Right cardiac atrium (tissue), 5 donors: ENCODE results near the gene SLC22A1. TPM values are rescaled to one million over a fixed set of nuclear protein-coding genes. Genes with fewer than 3 reads are reported as not detected.
A peak's percentile ranks its signal among the peaks of the same experiment; 100 is the strongest.
"Not testable (repeated sequence)": the region's sequence is repeated elsewhere in the genome, so short reads cannot be mapped to it uniquely, and the experiment has no call there.

Experiments used
- ATAC-seq, 2 donors: fragments of 200-7000 bp; cut with Tn5 transposase; one replicate each; pipeline versions ENCODE4 v1.8.0 to v1.9.1; 2020; ENCODE audit warnings: moderate library complexity in 2 of 2, mild to moderate bottlenecking in 1 of 2
- DNase-seq, 3 donors: peaks; one replicate each; pipeline ENCODE4 v3.0.0-alpha.2; 2020
- H3K27ac ChIP-seq: one replicate; pipeline ENCODE4 v1.5.1; 2013; ENCODE audit warnings: mild to moderate bottlenecking, low read length, control low read depth, moderate library complexity
- H3K27me3 ChIP-seq: one replicate; pipeline ENCODE4 v1.6.1; 2013; ENCODE audit not compliant: control insufficient read depth, insufficient read depth
- H3K4me1 ChIP-seq: one replicate; pipeline ENCODE4 v1.6.1; 2013; ENCODE audit warnings: low read length; ENCODE audit not compliant: control insufficient read depth, insufficient read depth
- H3K4me3 ChIP-seq: one replicate; pipeline ENCODE4 v1.5.1; 2013; ENCODE audit warnings: low read length, control low read depth
- H3K9me3 ChIP-seq: one replicate; pipeline ENCODE4 v1.6.1; 2013; ENCODE audit warnings: low read length; ENCODE audit not compliant: control insufficient read depth
- WGBS: extraction: QIAGEN DNeasy Blood & Tissue Kit; methylation state at CpG from one replicate; pipeline ENCODE4 v1.1.7; 2013; 5-methylcytosine and 5-hydroxymethylcytosine counted together
- intact Hi-C, 4 donors: fragments of 100-400 bp; cut with DNase I; formaldehyde crosslinking; loops; one replicate each; pipeline versions ENCODE4 v1.11.0 to v1.14.0; 2022 to 2023
- polyA plus RNA-seq: library from polyadenylated mRNA; stranded (reverse); fragments of 200-250 nt; gene quantifications from one replicate; pipeline ENCODE4 v1.2.3, GENCODE V29; 2013
- total RNA-seq, 4 donors: library from RNA; stranded (reverse); fragmentation: NEBNext Ultra II Directional; extraction: Animal tissue kit (Norgen Biotek cat#: 25700); gene quantifications; one replicate each; pipeline ENCODE4 v1.2.1, GENCODE V29; 2021
- donor health status: healthy with polysubstance abuse.
- donor health status: DM: no; HTN: yes; CAD: no.
- donor health status: DM: no; HTN: no; CAD: no.
- donor health status: DM: no; HTN: yes; CAD: no; lungs with severe emphysema.
- donor health status: DM: yes; HTN: yes; CAD: no.

Gene SLC22A1
- total and polyA plus RNA-seq, 5 donors, result 0.21 to 0.97 (median 0.45) TPM; not detected in 1

DNA sequence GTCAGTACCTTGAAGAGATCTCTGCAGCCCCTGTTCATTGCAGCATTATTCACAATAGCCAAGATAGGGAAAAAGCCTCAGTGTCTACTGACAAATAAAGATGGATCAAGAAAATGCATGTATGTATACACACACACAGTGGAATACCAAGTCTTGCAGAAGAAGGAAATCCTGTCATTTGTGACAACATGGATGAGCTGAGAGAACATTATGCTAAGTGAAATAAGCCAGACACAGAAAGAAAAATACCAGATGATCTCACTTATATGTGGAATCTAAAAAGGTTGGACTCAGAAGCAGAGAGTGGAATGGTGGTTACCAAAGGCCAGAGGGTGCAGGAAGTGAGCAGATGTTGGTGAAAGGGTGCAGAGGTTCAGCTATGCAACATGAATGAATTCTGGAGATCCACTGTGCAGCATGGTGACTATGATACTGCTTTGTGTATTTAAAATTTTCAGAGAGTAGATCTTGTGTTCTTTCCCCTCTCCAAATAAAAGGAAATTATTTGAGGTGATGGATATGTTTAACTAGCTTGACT lies 11.0 kb upstream of the SLC22A1 start:
- no peaks in the 10 kb centered on the region for H3K27me3 ChIP-seq
- H3K9me3 ChIP-seq, result no peaks in the 10 kb centered on the region
- DNase-seq, result no peak
- no peaks in the 10 kb centered on the region for H3K4me1 ChIP-seq
- no peak for ATAC-seq
- intact Hi-C loops, result no loop called here
- no peak overlapping the region for H3K27ac ChIP-seq
- no peak overlapping the region for H3K4me3 ChIP-seq

DNA sequence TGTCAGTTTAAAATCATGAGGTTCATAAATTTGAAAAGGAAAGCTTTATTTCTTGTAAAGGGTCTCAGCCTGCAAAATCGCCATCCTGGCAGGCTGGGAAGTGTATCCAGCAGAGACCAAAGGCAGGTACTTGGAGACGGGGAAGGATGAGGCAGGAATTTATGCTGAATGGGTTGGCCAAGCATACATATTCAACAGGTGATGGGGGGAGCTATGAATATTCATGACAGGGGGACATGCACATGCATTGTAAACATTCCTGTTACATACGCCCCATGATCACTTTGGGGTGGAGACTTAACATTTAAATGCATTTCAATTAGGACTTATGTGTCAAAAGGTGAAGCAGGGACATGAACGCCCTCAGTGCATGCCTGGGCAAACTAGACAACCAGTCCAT lies 9.8 kb upstream of the SLC22A1 start:
- H3K4me1 ChIP-seq, result no peaks in the 10 kb centered on the region
- intact Hi-C loops, result no loop called here
- 84% methylated on average over 4 of the region's 4 CpGs for WGBS
- DNase-seq, result no peak
- no peaks in the 10 kb centered on the region for H3K27me3 ChIP-seq
- no peak overlapping the region for H3K4me3 ChIP-seq
- no peak for ATAC-seq
- no peaks in the 10 kb centered on the region for H3K9me3 ChIP-seq
- H3K27ac ChIP-seq, result no peak overlapping the region

DNA sequence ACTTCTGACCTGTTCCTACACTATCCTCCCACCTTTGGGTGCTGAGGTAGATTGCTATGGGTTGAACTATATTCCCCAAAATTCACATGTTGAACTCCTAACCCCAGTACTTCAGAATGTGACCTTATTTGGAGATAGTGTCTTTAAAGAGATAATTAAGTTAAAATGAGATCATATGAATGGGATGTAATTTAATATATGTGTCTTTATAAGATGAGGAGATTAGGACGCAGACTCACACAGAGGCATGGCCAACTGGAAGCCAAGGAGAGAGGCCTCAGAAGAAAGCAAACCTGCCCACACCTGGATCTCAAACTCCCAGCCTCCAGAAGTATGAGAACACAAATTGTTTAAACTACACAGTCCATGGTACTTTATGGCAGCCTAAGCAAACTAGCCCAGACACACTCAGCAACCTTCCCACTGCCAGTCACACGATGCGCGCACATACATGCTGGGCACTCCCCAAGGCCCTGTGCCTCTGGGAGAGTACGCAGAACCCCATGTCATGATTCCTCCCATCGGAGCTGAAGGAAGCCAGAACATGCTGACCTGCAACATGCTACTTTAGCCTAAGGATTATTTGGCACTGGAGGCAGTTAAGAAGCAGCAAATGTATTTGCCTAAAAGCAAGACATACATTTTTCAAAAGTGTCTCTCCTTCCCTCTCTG lies 8.9 kb upstream of the SLC22A1 start:
- Histone ChIP-seq H3K27me3 (no peaks in the 10 kb centered on the region), H3K4me3 (no peak overlapping the region), H3K4me1 (no peaks in the 10 kb centered on the region), H3K27ac (no peak overlapping the region), H3K9me3 (no peaks in the 10 kb centered on the region)
- DNase-seq (no peak), ATAC-seq (no peak)
- intact Hi-C loops, result no loop called here
- WGBS, result 96% methylated on average over 6 of the region's 6 CpGs

DNA sequence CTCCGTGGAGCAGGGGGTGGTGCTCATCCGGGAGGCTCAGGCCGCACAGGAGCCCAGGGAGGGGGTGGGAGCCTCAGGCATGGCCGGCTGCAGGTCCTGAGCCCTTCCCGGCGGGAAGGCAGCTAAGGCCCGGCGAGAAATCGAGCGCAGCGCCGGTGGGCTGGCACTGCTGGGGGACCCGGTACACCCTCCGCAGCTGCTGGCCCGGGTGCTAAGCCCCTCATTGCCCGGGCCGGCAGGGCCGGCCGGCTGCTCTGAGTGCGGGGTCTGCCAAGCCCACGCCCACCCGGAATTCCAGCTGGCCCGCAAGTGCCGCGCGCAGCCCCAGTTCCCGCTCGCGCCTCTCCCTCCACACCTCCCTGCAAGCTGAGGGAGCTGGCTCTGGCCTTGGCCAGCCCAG lies 7.1 kb upstream of the SLC22A1 start:
- H3K27me3 ChIP-seq, H3K4me1 ChIP-seq, H3K27ac ChIP-seq, ATAC-seq, DNase-seq, intact Hi-C loops, H3K9me3 ChIP-seq, H3K4me3 ChIP-seq: not testable (repeated sequence)
- 98% methylated on average over 29 of the region's 29 CpGs for WGBS

DNA sequence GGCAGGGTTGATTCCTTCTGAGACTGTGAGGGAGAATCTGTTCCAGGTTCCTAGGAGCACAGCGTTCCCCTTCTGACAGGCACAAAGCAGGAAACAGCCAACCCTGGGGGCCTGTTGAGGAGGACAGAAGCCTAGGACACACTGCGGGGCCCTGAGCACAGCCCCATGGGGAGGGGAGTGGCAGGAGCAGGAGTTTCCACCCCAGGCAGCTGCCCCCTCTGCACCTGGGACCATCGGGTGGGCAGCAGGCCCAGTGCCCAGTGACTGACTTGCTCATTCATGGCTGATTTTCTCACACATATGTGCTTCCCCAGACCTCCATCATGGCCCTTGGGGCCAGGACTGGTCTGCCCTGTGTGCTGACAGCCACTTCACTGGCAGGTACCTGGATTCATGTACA lies 6.2 kb upstream of the SLC22A1 start:
- no peak for ATAC-seq
- no peak for DNase-seq

DNA sequence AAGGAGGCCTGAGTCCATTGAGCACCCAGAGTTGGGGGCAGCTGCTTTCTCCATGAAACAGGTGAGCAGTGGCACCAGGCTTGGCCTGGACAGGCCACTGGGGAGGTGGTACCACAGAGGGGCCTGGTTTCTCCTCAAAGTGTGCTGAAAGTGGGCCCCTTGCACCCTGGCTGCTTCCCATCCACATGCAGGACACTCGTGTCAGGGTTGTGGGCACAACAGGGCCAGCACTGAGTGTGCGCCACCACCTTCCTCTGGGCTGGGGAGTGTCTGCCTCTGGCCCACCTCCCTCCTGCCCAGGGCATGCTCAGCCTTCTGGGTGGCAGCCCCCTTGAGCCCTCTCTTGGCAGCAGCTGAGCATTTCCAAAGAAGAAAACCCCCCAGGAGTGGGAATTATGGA lies 5.2 kb upstream of the SLC22A1 start:
- intact Hi-C loops, result no loop called here
- no peak for ATAC-seq
- no peak for DNase-seq
- no peaks in the 10 kb centered on the region for H3K27me3 ChIP-seq
- H3K9me3 ChIP-seq, result no peaks in the 10 kb centered on the region
- H3K27ac ChIP-seq, result no peak overlapping the region
- no peak overlapping the region for H3K4me3 ChIP-seq
- H3K4me1 ChIP-seq, result no peaks in the 10 kb centered on the region
- WGBS, result 91% methylated on average over 2 of the region's 2 CpGs

More for the DNA sequence above, 6.2 kb upstream of the SLC22A1 start:
- Histone ChIP-seq H3K27me3 (no peaks in the 10 kb centered on the region), H3K4me3 (no peak overlapping the region), H3K4me1 (no peaks in the 10 kb centered on the region), H3K27ac (no peak overlapping the region), H3K9me3 (no peaks in the 10 kb centered on the region)
- 94% methylated on average over 3 of the region's 3 CpGs for WGBS
- intact Hi-C loops, result no loop called here

DNA sequence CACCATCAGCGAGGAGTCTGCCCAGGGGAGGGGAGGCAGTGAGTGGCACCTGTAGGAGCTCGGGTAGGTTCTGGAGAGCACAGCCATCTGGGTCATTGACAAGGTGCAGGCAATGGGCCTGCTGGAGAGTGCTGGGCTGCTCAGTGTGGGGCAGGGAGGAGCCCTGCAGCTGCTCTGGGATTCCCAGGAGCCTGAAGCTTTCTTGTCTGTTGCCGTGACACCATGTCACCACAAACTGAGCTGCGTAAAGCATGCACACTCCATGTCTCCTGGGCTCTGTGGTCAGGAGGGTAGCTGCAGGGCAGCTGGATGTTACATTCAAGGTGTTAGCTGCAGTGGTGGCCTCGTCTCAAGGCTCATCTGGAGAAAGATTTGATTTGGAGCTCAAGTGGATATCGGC lies 4.5 kb upstream of the SLC22A1 start:
- DNase-seq (no peak), ATAC-seq (peak in 1 of 2 donors; percentile 21)
- Histone ChIP-seq H3K27ac (no peak overlapping the region), H3K4me1 (no peaks in the 10 kb centered on the region), H3K9me3 (no peaks in the 10 kb centered on the region), H3K27me3 (no peaks in the 10 kb centered on the region), H3K4me3 (no peak overlapping the region)
- 98% methylated on average over 6 of the region's 6 CpGs for WGBS
- intact Hi-C loops, result no loop called here

DNA sequence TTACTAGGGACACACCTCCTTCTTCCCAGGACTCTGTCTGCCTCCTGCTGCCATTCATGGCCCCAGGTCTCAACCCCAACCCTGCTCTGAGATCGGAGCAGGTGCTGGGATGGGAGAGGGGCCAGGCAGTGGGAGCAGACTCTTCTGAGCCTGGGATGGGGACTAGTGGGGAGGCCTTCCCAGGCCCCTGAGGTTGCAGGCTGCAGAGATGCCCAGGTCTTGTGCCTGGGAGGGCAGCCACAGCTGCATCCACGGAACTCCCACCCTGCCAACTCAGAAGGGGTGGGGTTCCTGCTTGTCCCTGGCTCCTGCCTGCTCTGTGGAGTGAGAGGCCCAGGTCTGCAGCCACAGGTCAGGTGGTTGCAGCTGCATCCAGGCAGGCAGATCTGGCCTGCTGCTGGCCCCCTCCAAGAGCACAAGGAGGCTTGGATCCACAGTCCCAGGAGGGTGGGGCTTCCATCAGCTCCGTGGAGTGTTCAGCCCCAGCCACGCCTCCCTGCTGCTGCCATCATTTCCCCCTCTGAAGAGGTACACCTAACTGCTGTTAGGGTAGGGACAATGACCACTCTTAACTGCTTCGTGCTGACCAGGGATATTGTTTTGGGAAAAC lies 2.9 kb upstream of the SLC22A1 start:
- ATAC-seq, result no peak
- no peaks in the 10 kb centered on the region for H3K27me3 ChIP-seq
- H3K9me3 ChIP-seq, result no peaks in the 10 kb centered on the region
- no peak overlapping the region for H3K4me3 ChIP-seq
- DNase-seq, result no peak
- WGBS, result 84% methylated on average over 5 of the region's 5 CpGs
- intact Hi-C loops, result no loop called here
- no peaks in the 10 kb centered on the region for H3K4me1 ChIP-seq
- H3K27ac ChIP-seq, result no peak overlapping the region

DNA sequence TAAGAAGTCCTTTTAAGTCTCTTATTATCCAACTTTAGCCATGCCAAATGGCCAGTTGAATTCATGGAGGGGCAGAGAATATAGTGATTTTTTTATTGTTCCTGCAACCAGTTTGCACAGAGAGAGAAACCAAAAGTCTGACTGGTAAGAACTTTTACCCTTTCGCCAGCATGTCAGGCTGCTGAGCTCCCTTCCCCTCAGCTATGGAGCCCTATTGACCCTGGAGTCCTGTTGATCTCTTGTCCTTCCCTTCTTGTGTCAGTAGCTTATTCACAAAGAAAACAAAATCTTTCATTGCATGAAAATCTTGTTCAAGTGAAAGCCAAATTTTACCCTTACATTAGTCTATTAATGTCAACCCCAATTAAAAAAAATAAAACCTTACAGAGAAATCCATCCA lies 1.5 kb upstream of the SLC22A1 start:
- DNase-seq (no peak), ATAC-seq (no peak)
- Histone ChIP-seq H3K27me3 (no peaks in the 10 kb centered on the region), H3K9me3 (no peaks in the 10 kb centered on the region), H3K27ac (no peak overlapping the region), H3K4me1 (no peaks in the 10 kb centered on the region), H3K4me3 (no peak overlapping the region)
- WGBS, result 95% methylated on average over 1 of the region's 1 CpG
- intact Hi-C loops, result no loop called here

DNA sequence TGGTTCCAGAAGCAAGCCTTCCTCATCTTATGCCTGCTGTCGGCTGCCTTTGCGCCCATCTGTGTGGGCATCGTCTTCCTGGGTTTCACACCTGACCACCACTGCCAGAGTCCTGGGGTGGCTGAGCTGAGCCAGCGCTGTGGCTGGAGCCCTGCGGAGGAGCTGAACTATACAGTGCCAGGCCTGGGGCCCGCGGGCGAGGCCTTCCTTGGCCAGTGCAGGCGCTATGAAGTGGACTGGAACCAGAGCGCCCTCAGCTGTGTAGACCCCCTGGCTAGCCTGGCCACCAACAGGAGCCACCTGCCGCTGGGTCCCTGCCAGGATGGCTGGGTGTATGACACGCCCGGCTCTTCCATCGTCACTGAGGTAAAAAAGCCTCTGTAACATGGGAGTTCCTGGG lies 366 bp downstream of the SLC22A1 start:
- Histone ChIP-seq H3K27ac (no peak overlapping the region), H3K4me1 (no peaks in the 10 kb centered on the region), H3K9me3 (no peaks in the 10 kb centered on the region), H3K27me3 (no peaks in the 10 kb centered on the region), H3K4me3 (no peak overlapping the region)
- ATAC-seq (peak in 1 of 2 donors; percentile 21), DNase-seq (no peak)
- intact Hi-C loops, result no loop called here
- 94% methylated on average over 14 of the region's 14 CpGs for WGBS

DNA sequence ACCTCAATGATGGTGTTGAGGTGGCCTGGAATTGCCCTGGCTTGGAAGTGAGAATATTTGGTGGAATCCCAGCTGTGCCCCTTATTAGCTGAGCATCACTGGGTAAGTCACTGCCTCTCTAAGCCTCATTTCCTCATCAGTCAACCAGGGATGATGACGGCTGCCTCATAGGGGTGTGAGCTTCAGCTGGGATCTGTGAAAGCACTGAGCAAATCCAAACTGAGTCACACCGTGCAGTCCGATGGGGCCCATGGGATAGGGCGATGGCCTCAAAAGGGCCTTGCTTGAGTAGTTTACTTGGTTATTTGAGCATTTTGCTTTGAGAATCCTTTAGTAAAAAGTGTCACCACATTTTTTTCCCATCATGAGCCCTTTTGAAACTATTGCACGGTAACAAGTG lies 1.1 kb downstream of the SLC22A1 start:
- H3K4me1 ChIP-seq, result no peaks in the 10 kb centered on the region
- H3K9me3 ChIP-seq, result no peaks in the 10 kb centered on the region
- no peak for DNase-seq
- no peak for ATAC-seq
- no peak overlapping the region for H3K4me3 ChIP-seq
- no peak overlapping the region for H3K27ac ChIP-seq
- intact Hi-C loops, result no loop called here
- 93% methylated on average over 5 of the region's 5 CpGs for WGBS
- H3K27me3 ChIP-seq, result no peaks in the 10 kb centered on the region
